ENCODE measurements around the gene SKP1.

Gene SKP1

DNA sequence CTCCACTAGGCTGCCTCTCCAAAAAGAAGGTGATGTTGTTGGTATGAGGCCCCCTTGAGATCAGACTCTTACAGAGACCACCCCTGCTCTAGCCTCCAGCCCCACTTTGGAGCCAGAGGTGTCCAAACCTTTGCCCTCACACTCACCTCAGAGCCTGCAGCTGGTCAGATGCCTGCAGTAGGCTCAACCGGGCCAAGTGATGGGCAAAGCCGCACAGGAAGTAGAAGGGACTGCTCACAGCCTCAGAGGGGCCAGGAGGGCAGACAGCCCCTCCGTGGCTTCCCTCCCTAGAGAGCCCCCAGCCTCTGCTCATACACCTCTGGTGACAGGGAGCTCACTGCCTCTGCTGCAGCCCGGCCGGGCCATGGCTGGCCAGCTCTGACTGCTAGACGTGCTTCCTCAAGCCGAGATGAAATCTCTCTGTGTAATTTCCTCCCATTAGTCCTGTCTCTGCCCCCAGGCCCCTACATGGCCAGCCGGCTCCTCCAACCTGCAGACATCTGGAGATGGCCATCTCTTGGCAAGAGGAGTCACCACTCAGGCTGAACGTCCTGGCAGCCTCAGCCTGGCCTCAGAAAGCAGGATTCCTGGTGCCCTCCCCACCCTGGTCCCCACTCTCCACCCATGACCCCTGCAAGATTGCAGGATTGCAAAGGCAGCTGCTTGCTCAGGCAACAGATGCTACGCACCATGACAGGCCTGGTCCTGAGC is 69.6 kb downstream of the SKP1 start:
- Mint-ChIP-seq H3K27me3 (ENCODE audit: low read depth) (peaks cover 50% of the 10 kb centered on the region), H3K4me3 (no peak overlapping the region), H3K9me3 (no peaks in the 10 kb centered on the region), H3K27ac (no peak overlapping the region), H3K4me1 (ENCODE audit: low read depth) (peaks cover 47% of the 10 kb centered on the region), H3K36me3 (ENCODE audit: low read depth) (no peaks in the 10 kb centered on the region)

DNA sequence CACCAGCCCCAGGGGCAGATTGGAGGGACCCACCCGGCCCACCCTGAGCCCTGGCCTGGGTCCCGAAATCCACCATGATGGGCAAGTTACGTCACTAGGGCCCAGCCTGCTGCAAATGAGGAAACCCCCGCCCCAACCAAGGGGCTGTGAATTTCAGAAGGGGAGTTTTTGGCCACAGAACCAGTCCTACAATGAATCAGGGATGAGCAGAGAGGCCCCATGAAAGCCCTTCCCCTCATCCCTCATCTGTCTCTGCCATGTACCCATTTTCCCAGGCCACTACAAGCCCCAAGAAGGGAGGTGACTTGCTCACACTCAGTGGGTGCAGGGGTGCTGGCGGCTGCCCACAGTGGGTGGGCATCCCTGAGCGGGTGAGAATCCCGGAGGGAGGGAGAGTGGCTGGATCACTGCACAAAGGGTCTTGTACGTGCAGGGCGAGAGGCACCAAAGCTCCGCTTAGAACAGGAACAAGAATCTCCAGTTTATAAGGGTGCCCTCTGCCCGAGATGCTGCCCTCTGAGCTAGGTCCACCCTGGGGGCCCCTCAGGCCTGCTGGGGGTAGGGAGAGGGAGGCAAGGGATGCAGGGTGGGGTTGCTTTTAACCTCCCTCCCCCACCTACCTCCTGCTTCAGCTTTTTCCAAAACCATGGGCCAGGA is 72.6 kb downstream of the SKP1 start:
- peak overlapping the region; percentile 59 for H3K27ac Mint-ChIP-seq
- peaks cover 43% of the 10 kb centered on the region for H3K27me3 Mint-ChIP-seq (ENCODE audit: low read depth)
- no peaks in the 10 kb centered on the region for H3K9me3 Mint-ChIP-seq
- no peaks in the 10 kb centered on the region for H3K36me3 Mint-ChIP-seq (ENCODE audit: low read depth)
- H3K4me1 Mint-ChIP-seq (ENCODE audit: low read depth), result peaks cover 46% of the 10 kb centered on the region
- peak overlapping the region; percentile 34 for H3K4me3 Mint-ChIP-seq

- Mint-ChIP-seq H3K27me3 (ENCODE audit: low read depth) (peaks cover 46% of the 10 kb centered on the region), H3K4me3 (no peak overlapping the region), H3K4me1 (ENCODE audit: low read depth) (peaks cover 46% of the 10 kb centered on the region), H3K9me3 (no peaks in the 10 kb centered on the region), H3K36me3 (ENCODE audit: low read depth) (no peaks in the 10 kb centered on the region), H3K27ac (peak overlapping the region; percentile 62)
Observed at GRCh38 chr5:134103397-134103796, 73.4 kb downstream of the SKP1 start.

DNA sequence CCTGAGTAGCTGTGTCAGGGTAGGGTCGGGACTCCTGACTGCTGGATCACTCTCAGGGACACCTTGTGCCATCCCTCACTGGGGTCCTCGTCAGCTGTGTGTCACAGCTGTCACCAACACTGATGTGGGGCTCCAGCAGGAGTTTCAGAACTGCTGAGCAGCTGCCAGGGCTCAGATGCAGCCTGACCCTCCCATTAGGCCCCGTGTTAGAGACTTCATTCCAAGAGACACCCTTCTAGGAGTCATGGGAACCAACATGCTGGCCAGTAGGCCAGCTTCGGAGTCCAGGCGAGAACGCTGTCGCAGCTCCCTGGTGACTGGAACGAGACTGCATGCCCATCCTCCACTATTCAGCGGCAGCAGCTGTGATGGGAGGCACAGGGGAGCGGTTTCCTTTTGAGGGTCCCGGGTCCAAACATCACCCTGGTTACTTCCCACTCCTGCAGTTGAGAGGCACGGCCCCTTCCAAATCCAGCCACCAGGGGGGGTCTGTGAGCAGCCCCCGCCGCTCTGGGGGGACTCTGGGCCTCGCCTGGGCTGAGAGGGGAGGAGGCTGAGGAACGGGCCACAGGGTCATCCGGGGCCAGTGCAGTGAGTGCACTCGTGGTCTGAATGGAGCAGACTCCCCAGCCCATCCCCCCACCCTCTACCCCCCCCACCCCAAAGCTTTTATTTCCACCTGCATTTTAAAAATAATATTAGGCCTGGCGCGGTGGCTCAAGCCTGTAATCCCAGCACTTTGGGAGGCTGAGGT is 74.9 kb downstream of the SKP1 start:
- H3K4me3 Mint-ChIP-seq, result no peak overlapping the region

GRCh38 chr5:134100283-134101091 is 76.3 kb downstream of the SKP1 start:
- Mint-ChIP-seq H3K9me3 (no peaks in the 10 kb centered on the region), H3K4me3 (peak overlapping the region; percentile 47), H3K4me1 (ENCODE audit: low read depth) (peaks cover 43% of the 10 kb centered on the region), H3K36me3 (ENCODE audit: low read depth) (peaks cover 1% of the 10 kb centered on the region), H3K27me3 (ENCODE audit: low read depth) (peaks cover 51% of the 10 kb centered on the region), H3K27ac (peak overlapping the region; percentile 68)

More for the DNA sequence above, 74.9 kb downstream of the SKP1 start:
- Mint-ChIP-seq H3K4me1 (ENCODE audit: low read depth) (peaks cover 49% of the 10 kb centered on the region), H3K27ac (no peak overlapping the region), H3K27me3 (ENCODE audit: low read depth) (peaks cover 46% of the 10 kb centered on the region), H3K9me3 (no peaks in the 10 kb centered on the region), H3K36me3 (ENCODE audit: low read depth) (peaks cover 1% of the 10 kb centered on the region)

DNA sequence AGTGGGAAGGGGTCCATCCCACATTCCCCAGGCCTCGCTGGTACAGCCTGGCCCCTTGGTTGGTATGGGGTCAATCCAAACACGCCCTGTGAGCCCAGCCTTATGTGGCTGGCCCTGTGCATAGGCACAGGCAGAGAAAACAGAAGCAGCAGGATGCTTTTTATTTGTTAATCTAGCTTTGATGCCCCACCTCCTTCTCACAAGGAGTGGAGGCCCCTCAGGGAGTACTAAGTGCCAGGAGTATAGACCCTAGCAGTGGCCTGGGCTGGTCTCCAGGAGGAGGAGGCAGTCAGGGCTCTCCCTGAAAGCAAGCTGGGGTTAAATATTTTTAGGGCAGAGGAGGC is 76.8 kb downstream of the SKP1 start:
- Mint-ChIP-seq H3K27ac (peak overlapping the region; percentile 68), H3K9me3 (no peaks in the 10 kb centered on the region), H3K4me1 (ENCODE audit: low read depth) (peaks cover 37% of the 10 kb centered on the region), H3K4me3 (no peak overlapping the region), H3K27me3 (ENCODE audit: low read depth) (peaks cover 45% of the 10 kb centered on the region), H3K36me3 (ENCODE audit: low read depth) (peaks cover 1% of the 10 kb centered on the region)

GRCh38 chr5:134099288-134099872 is 77.4 kb downstream of the SKP1 start:
- H3K36me3 Mint-ChIP-seq (ENCODE audit: low read depth), result peaks cover 1% of the 10 kb centered on the region
- H3K9me3 Mint-ChIP-seq, result no peaks in the 10 kb centered on the region
- no peak overlapping the region for H3K4me3 Mint-ChIP-seq
- no peak overlapping the region for H3K27ac Mint-ChIP-seq
- H3K27me3 Mint-ChIP-seq (ENCODE audit: low read depth), result peaks cover 43% of the 10 kb centered on the region
- peaks cover 31% of the 10 kb centered on the region for H3K4me1 Mint-ChIP-seq (ENCODE audit: low read depth)
